Large intestine (tissue), 3 donors: ENCODE measurements around the gene ENPP1. TPM values are rescaled to one million over a fixed set of nuclear protein-coding genes. Genes with fewer than 3 reads are reported as not detected.

Source experiments
- DNase-seq, 2 donors: peaks; one replicate each; pipeline versions ENCODE4 v3.0.0 to v3.0.0-alpha.2; 2013
- H3K27ac ChIP-seq: one replicate; pipeline ENCODE4 v1.5.1; 2013; ENCODE audit warnings: low read length
- H3K27me3 ChIP-seq: 2 replicates; pipeline ENCODE4 v1.6.1; 2013; ENCODE audit warnings: low read length; ENCODE audit not compliant: control insufficient read depth, insufficient read depth
- H3K36me3 ChIP-seq: 2 replicates; pipeline ENCODE4 v1.6.1; 2013; ENCODE audit warnings: low read length; ENCODE audit not compliant: control insufficient read depth, insufficient read depth
- H3K4me1 ChIP-seq: one replicate; pipeline ENCODE4 v1.6.1; 2013; ENCODE audit warnings: low read length; ENCODE audit not compliant: control insufficient read depth, insufficient read depth
- H3K4me3 ChIP-seq: one replicate; pipeline ENCODE4 v1.5.1; 2013; ENCODE audit warnings: low read length
- H3K9me3 ChIP-seq: one replicate; pipeline ENCODE4 v1.6.1; 2013; ENCODE audit warnings: mild to moderate bottlenecking, low read depth, low read length, moderate library complexity; ENCODE audit not compliant: control insufficient read depth
- whole genome bisulfite sequencing: methylation state at CpG from one replicate; pipeline ENCODE4 v1.1.5; 2013; ENCODE audit warnings: low lambda C conversion rate; ENCODE audit not compliant: insufficient coverage; 5-methylcytosine and 5-hydroxymethylcytosine counted together
- polyA plus RNA-seq: library from polyadenylated mRNA; unstranded; fragments of 120-200 nt; gene quantifications from one replicate; pipeline ENCODE4 v1.2.1, GENCODE V29; 2013

The ENPP1 gene
- polyA plus RNA-seq, 1 donor: 9.5 TPM

DNA sequence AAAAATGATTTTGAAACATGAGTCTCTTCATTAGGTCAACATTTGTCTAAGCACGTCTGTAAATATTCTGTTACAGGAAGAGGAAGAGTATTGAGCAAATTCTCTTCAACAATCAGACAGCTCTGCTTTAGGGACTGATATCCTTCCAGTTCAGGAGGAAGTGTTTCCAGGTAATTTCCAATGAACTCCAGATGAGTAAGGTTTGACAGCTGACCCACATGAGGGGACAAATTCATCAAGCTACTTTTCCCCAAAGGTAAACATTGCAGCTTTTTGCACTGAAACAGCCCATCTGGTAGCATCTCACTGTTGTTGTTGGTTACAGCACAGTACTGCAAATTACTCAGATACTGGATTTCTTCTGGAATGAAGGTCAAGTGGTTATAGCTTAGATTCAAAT is 18.1 kb downstream of the ENPP1 start:
- H3K36me3 ChIP-seq: no peaks in the 10 kb centered on the region
- WGBS: no CpG with 5 or more reads among the region's 1 CpG

DNA sequence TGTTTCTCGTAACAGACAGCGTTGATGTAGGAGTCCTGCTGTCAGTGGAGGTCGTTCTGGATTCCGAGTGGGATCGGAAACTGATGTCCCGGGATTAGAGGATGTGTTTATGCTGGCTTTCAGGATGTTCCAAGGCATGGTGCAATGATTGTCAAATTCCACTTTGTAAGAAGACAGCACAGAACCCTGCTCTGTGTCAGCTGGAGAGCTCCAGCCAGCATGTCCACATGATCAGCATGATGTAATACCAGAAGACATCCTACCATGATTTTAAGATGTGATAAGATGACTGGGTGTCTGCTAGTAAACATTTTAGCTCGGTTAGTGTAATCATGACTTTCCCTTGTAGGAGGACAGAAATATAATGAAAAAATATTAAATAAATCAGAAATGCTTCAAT is 20.3 kb downstream of the ENPP1 start:
- H3K4me3 ChIP-seq: no peak overlapping the region
- no peaks in the 10 kb centered on the region for H3K9me3 ChIP-seq
- H3K4me1 ChIP-seq: no peaks in the 10 kb centered on the region
- WGBS: 100% methylated on average over 1 of the region's 7 CpGs
- no peaks in the 10 kb centered on the region for H3K27me3 ChIP-seq
- no peak for DNase-seq
- H3K36me3 ChIP-seq: no peaks in the 10 kb centered on the region
- H3K27ac ChIP-seq: no peak overlapping the region

More for the DNA sequence above, 18.1 kb downstream of the ENPP1 start:
- H3K4me3 ChIP-seq: no peak overlapping the region
- H3K9me3 ChIP-seq: no peaks in the 10 kb centered on the region
- DNase-seq: no peak
- H3K27ac ChIP-seq: no peak overlapping the region
- H3K27me3 ChIP-seq: no peaks in the 10 kb centered on the region
- no peaks in the 10 kb centered on the region for H3K4me1 ChIP-seq

DNA sequence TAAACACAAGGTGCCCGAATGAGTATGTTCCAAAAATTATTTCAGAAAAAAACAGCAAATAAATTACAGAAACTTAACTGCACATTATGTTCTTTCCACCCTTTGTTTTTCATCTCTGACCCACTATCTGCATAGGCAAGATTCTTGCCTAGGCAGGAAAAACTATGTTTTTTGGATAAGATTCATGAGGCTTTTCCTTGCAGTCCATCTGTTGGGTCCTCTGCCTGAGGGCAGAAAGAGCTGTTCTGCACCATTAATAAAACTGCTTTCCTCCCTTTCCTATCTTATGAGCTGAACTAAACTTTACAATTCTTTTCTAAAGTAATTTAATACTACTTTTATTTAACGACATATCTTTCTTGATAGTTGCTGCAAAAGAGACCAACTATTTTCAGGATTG is 21.1 kb downstream of the ENPP1 start:
- no peaks in the 10 kb centered on the region for H3K27me3 ChIP-seq
- H3K4me3 ChIP-seq: no peak overlapping the region
- H3K4me1 ChIP-seq: no peaks in the 10 kb centered on the region
- H3K9me3 ChIP-seq: no peaks in the 10 kb centered on the region
- DNase-seq: no peak
- no peak overlapping the region for H3K27ac ChIP-seq
- H3K36me3 ChIP-seq: no peaks in the 10 kb centered on the region
- WGBS: 82% methylated on average over 2 of the region's 2 CpGs

DNA sequence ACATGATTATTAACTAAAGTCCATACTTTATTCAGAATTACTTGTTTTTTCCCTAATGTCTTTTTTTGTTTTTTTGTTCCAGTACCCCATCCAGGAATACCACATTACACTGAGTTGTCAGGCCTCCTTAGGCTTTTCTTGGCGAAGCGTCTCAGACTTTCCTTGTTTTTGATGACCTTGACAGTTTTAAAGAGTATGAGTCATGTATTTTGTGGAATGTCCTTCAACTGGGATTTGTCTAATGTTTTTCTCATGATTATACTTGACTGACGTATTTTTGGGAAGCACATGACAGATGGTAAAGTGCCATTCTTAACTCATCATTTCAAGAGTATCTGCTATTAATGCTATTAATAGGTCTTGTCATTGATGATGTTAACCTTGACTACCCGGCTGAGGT is 23.6 kb downstream of the ENPP1 start:
- Histone ChIP-seq H3K27ac (no peak overlapping the region), H3K4me3 (no peak overlapping the region), H3K36me3 (no peaks in the 10 kb centered on the region), H3K27me3 (no peaks in the 10 kb centered on the region), H3K4me1 (no peaks in the 10 kb centered on the region), H3K9me3 (no peaks in the 10 kb centered on the region)
- DNase-seq: no peak
- WGBS: 100% methylated on average over 2 of the region's 4 CpGs

DNA sequence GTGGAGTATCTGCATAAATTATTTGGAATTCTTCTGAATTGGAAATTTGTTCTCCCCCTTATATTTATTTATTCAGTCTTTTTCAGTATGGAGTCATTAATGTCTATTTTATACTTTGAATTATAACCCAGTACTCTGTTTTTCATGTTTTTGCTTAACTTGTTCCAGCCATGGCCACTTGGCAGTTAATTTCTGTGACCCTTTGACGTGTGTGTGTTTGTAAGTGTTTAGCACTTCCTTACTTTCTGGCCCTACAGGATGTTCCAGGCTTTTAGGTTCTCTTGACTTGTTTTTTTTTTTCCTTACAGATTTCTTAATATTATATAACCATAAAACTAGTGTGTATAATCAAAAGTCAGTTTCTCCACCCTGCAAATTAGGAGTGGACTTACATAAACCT is 24.1 kb downstream of the ENPP1 start:
- no peak for DNase-seq
- Histone ChIP-seq H3K4me3 (no peak overlapping the region), H3K9me3 (no peaks in the 10 kb centered on the region), H3K36me3 (no peaks in the 10 kb centered on the region), H3K4me1 (no peaks in the 10 kb centered on the region), H3K27me3 (no peaks in the 10 kb centered on the region), H3K27ac (no peak overlapping the region)
- 57% methylated on average over 1 of the region's 1 CpG for WGBS

DNA sequence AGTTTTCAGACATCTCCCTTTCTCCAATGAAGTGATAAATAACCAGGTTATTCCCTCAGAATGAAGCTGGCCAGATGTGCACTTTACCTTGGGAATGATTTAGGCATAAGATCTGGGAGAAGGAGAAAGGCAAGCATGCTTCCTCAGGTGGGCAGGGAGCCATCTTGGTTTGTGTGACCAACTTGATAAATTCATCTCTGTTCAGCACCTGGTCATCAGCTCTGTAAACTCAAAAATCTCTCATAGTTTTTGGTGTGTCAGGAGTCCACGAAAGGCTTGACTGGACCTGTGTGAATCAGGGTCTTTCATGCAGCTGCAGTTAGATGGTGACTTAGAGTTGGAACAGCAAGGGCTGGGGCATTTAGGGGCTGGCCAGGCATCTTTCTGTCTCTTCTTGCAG is 24.5 kb downstream of the ENPP1 start:
- Histone ChIP-seq H3K27me3 (no peaks in the 10 kb centered on the region), H3K36me3 (no peaks in the 10 kb centered on the region), H3K27ac (no peak overlapping the region), H3K4me1 (no peaks in the 10 kb centered on the region), H3K4me3 (no peak overlapping the region), H3K9me3 (no peaks in the 10 kb centered on the region)
- no CpG with 5 or more reads among the region's 1 CpG for WGBS
- no peak for DNase-seq

DNA sequence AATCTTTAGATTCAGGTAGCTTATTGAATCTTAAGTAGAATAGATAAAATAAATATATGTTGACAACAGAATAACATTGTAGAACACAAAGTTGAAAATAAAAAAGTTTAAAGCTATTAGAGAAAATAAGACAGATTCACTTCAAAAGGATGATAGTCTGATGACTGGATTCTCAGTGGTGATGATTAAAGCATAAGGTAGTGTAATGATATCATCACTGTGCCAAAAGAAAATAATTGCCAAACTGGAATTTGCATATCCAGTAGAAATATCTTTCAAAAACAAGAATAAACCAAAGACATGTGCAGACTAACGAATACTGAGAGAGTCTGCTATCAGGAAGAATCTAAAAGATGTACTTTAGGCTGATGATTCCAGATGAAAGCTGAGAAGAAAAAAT is 30.2 kb downstream of the ENPP1 start:
- Histone ChIP-seq H3K27me3 (no peaks in the 10 kb centered on the region), H3K4me1 (no peaks in the 10 kb centered on the region), H3K9me3 (no peaks in the 10 kb centered on the region), H3K4me3 (no peak overlapping the region), H3K27ac (no peak overlapping the region), H3K36me3 (no peaks in the 10 kb centered on the region)
- 86% methylated on average over 1 of the region's 1 CpG for WGBS
- no peak for DNase-seq

DNA sequence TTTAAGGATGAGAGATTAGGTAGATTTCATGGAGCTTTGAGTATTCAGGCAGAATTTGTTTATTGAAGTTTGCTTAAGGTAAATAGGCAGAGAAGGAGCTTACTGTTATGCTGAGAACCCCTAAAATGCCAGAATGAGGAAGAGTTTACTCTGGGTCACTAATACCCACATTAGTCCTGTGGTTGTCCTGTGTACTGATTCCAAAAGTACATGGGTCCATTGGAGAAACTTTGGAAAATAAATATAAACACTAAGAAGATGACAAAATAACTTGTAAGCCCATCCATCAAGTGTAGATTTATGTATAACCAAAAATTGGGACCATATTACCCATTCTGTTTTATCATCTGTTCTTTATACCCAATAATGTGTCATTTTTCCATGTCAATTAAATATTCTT is 31.6 kb downstream of the ENPP1 start:
- Histone ChIP-seq H3K36me3 (no peaks in the 10 kb centered on the region), H3K4me1 (no peaks in the 10 kb centered on the region), H3K27ac (no peak overlapping the region), H3K4me3 (no peak overlapping the region), H3K27me3 (no peaks in the 10 kb centered on the region), H3K9me3 (no peaks in the 10 kb centered on the region)
- no peak for DNase-seq

DNA sequence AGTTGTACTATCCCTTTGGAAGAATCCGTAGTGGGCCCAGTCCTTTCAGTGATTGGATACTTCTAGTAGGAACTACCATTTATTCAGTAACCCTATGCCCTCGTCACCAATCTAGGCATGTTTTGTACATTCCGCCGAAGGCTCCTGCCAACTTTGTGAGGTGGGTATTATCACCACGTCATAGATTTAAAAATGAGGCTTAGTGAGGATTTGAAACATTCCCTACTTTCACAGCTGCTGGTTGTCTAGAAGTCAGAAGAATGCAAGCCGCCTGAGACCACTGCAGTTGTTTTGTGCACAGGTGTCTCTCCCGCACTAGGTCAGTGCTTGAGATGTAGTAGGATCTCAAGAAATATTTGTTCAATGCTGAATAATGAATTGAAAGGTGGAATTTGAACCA is 32.6 kb downstream of the ENPP1 start:
- H3K4me1 ChIP-seq: no peaks in the 10 kb centered on the region
- no peaks in the 10 kb centered on the region for H3K9me3 ChIP-seq
- DNase-seq: no peak
- H3K27ac ChIP-seq: no peak overlapping the region
- WGBS: 90% methylated on average over 2 of the region's 7 CpGs
- no peaks in the 10 kb centered on the region for H3K36me3 ChIP-seq
- H3K27me3 ChIP-seq: no peaks in the 10 kb centered on the region
- no peak overlapping the region for H3K4me3 ChIP-seq

DNA sequence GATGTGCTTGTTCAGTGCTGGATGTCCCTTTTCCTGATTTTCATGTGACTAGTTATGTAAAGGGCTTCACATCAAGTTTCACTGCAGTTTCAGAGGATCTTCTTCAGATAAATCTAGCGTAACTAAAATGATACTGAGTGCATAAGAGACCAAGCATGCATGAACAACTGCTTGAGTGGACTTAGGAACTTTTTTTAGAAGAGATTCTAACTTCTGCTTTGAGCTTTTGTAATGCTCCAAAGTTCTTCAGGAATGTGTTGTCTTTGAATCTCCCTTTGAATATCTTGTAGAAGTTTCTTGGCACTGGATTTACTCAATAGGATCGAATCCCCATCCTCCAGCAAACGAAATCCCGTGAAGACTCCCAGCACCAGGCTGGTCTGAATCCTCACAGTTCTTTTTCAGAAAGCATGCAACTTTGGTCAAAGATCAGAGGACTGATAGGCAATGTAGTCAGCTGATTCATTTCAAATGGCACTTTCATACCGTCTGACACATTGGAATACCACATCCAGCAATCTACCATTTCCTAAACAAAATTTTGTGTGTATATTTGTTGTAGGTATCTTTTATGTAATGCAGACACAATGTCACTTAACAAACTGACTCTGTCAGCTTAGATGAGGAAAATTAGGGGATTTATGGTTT is 33.2 kb downstream of the ENPP1 start:
- Histone ChIP-seq H3K4me1 (no peaks in the 10 kb centered on the region), H3K36me3 (no peaks in the 10 kb centered on the region), H3K27me3 (no peaks in the 10 kb centered on the region), H3K27ac (no peak overlapping the region), H3K9me3 (no peaks in the 10 kb centered on the region), H3K4me3 (no peak overlapping the region)
- 17% methylated on average over 1 of the region's 5 CpGs for WGBS
- DNase-seq: no peak

DNA sequence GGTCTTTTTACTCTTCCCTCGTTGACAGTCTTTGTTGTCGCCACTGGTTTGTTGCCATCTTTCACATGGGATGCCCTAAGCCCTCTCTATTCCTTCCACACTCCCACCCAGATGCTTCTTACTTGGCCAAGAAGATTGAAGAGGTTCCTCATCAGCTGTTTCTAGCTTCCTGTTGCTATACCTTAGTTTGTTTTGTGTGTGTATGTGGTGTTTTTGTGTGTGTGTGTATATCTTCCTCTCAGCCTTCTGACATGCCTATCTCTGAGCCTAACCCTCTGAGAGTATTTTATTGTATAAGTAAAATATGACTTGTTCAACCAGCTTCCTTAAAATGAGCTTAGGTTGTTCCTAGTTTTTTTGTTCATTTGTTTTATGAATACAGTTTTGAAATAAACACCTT is 35.9 kb downstream of the ENPP1 start:
- Histone ChIP-seq H3K4me1 (no peaks in the 10 kb centered on the region), H3K4me3 (no peak overlapping the region), H3K9me3 (no peaks in the 10 kb centered on the region), H3K36me3 (no peaks in the 10 kb centered on the region), H3K27me3 (no peaks in the 10 kb centered on the region), H3K27ac (no peak overlapping the region)
- no CpG with 5 or more reads among the region's 2 CpGs for WGBS
- no peak for DNase-seq
